ENCODE results near the gene RBM10. TPM values are rescaled to one million over a fixed set of nuclear protein-coding genes. Genes with fewer than 3 reads are reported as not detected.

RBM10 gene
- total RNA-seq, 1 donor from 2014 or later = 87.7 TPM

DNA sequence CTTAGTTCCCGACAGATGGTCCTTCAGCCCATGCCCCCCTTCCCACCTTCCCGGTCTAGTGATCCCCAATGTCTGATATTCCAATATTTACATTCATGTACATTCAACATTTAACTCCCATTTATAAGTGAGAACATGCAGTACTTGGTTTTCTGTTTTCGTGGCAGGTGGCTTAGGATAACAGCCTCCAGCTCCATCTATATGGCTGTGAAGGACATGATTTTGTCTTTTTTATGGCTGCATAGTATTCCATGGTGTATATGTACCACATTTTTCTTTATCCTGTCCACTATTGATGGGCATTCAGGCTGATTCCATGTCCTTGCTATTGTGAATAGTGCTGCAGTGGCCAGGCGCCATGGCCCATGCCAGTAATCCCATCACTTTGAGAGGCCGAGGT is 13.8 kb downstream of the RBM10 start:
- Mint-ChIP-seq H3K27ac (ENCODE audit: unreplicated experiment) (no peak overlapping the region), H3K36me3 (ENCODE audit: low read depth) (peaks cover 26% of the 10 kb centered on the region), H3K9me3 (peaks cover 5% of the 10 kb centered on the region), H3K4me1 (no peaks in the 10 kb centered on the region), H3K27me3 (ENCODE audit: low read depth) (no peaks in the 10 kb centered on the region), H3K4me3 (no peak overlapping the region)
- no peak for DNase-seq (ENCODE audit: low read depth, low spot score)
- TF ChIP-seq, protein P1, sequence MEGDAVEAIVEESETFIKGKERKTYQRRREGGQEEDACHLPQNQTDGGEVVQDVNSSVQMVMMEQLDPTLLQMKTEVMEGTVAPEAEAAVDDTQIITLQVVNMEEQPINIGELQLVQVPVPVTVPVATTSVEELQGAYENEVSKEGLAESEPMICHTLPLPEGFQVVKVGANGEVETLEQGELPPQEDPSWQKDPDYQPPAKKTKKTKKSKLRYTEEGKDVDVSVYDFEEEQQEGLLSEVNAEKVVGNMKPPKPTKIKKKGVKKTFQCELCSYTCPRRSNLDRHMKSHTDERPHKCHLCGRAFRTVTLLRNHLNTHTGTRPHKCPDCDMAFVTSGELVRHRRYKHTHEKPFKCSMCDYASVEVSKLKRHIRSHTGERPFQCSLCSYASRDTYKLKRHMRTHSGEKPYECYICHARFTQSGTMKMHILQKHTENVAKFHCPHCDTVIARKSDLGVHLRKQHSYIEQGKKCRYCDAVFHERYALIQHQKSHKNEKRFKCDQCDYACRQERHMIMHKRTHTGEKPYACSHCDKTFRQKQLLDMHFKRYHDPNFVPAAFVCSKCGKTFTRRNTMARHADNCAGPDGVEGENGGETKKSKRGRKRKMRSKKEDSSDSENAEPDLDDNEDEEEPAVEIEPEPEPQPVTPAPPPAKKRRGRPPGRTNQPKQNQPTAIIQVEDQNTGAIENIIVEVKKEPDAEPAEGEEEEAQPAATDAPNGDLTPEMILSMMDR (conservative IDR thresholded peaks at IDR 0.05) = no peak

DNA sequence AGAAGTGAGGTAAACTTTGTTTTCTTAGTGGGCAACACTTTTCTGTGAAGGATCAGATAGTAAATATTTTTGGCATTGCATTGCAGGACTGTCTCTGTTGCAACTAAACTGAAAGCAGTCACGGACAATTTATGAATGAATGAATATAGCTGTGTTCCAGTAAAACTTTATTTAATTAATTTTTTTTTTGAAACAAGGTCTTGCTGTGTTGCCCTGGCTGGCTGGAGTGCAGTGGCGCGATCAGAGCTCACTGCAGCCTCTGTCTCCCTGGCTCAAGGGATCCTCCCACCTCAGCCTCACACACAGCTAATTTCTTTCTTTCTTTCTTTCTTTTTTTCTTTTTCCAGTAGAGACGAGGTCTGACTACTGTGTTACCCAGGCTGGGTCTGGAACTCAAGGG is 15.8 kb downstream of the RBM10 start:
- TF ChIP-seq, protein P1 (conservative IDR thresholded peaks at IDR 0.05) = no peak
- H3K36me3 Mint-ChIP-seq (ENCODE audit: low read depth) = peaks cover 35% of the 10 kb centered on the region
- no peak overlapping the region for H3K4me3 Mint-ChIP-seq
- H3K9me3 Mint-ChIP-seq = peaks cover 11% of the 10 kb centered on the region
- no peak overlapping the region for H3K27ac Mint-ChIP-seq (ENCODE audit: unreplicated experiment)
- H3K27me3 Mint-ChIP-seq (ENCODE audit: low read depth) = no peaks in the 10 kb centered on the region
- no peak for DNase-seq (ENCODE audit: low read depth, low spot score)
- H3K4me1 Mint-ChIP-seq = no peaks in the 10 kb centered on the region

DNA sequence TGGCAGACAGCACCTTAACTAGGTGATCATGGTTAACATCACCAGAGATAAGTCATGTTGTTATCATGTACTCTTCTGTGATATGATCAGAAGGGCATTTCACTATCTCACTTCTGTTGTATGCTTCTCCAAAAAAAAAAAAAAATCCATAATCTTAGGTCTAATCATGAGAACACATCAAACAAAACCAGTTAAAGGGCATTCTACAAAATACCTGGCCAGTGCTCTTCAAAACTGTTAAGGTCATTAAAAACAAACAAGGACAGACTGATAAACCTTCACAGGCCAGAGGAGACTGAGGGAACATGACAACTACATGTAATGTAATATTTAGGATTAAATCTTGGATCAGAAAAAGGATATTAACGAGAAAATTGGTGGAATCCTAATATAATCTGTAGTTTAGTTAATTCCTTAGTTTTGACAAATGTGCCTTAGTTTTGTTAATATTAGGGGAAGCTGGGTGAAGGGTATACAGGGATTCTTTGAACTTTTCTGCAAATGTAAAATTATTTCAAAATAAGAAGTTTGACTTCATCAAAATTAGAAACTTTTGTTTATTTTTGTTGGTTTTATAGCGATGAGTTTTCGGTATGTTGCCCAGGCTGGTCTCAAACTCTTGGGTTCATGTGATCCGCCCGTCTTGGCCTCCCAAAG is 18.0 kb downstream of the RBM10 start:
- peaks cover 11% of the 10 kb centered on the region for H3K9me3 Mint-ChIP-seq
- H3K36me3 Mint-ChIP-seq (ENCODE audit: low read depth) = peaks cover 24% of the 10 kb centered on the region
- no peaks in the 10 kb centered on the region for H3K4me1 Mint-ChIP-seq
- no peak overlapping the region for H3K4me3 Mint-ChIP-seq
- TF ChIP-seq, protein P1 (conservative IDR thresholded peaks at IDR 0.05) = no peak
- H3K27me3 Mint-ChIP-seq (ENCODE audit: low read depth) = no peaks in the 10 kb centered on the region
- DNase-seq (ENCODE audit: low read depth, low spot score) = no peak
- no peak overlapping the region for H3K27ac Mint-ChIP-seq (ENCODE audit: unreplicated experiment)

- no peak overlapping the region for H3K27ac Mint-ChIP-seq (ENCODE audit: unreplicated experiment)
- no peaks in the 10 kb centered on the region for H3K4me1 Mint-ChIP-seq
- no peak overlapping the region for H3K4me3 Mint-ChIP-seq
- DNase-seq (ENCODE audit: low read depth, low spot score) = no peak
- H3K9me3 Mint-ChIP-seq = peaks cover 9% of the 10 kb centered on the region
- peaks cover 22% of the 10 kb centered on the region for H3K36me3 Mint-ChIP-seq (ENCODE audit: low read depth)
- no peaks in the 10 kb centered on the region for H3K27me3 Mint-ChIP-seq (ENCODE audit: low read depth)
- TF ChIP-seq, protein P1 (conservative IDR thresholded peaks at IDR 0.05) = no peak
These were observed 19.4 kb downstream of the RBM10 start for GRCh38 chrX:47164420-47164819.

DNA sequence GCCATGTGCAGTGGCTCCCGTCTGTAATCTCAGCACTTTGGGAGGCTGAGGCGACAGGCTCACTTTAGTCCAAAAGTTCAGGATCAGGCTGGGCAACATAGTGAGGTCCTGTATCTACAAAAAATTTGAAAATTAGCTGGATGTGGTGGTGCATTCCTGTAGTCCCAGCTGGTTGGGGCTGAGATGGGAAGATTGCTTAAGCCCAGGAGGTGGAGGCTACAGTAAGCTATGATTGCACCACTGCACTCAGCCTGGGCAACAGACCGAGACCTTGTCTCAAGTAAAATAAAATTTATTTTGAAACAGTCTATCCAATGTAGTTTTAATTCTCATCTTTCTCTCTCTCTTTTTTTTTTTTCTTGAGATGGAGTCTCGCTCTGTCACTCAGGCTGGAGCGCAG is 21.1 kb downstream of the RBM10 start:
- Mint-ChIP-seq H3K4me1 (no peaks in the 10 kb centered on the region), H3K36me3 (ENCODE audit: low read depth) (peaks cover 15% of the 10 kb centered on the region), H3K9me3 (peaks cover 9% of the 10 kb centered on the region), H3K4me3 (no peak overlapping the region), H3K27ac (ENCODE audit: unreplicated experiment) (no peak overlapping the region), H3K27me3 (ENCODE audit: low read depth) (no peaks in the 10 kb centered on the region)
- DNase-seq (ENCODE audit: low read depth, low spot score) = no peak
- TF ChIP-seq, protein P1 (conservative IDR thresholded peaks at IDR 0.05) = no peak
